Spleen (tissue), 11 donors: ENCODE measurements around the gene SLC9A3. TPM values are rescaled to one million over a fixed set of nuclear protein-coding genes. Genes with fewer than 3 reads are reported as not detected.

Experiments used
- DNase-seq: peaks from one replicate; pipeline ENCODE4 v3.0.0-alpha.2; 2020
- H3K27ac ChIP-seq, 8 donors: fragments of 200-600 bp; sonication (generic) in 7 of 8; 1 replicate in 4 of 8; 2 replicates in 4 of 8; pipeline versions ENCODE4 v1.5.0 to v1.8.0; 2016 to 2021; ENCODE audit warnings: inconsistent platforms in 4 of 8, mild to moderate bottlenecking in 4 of 8, moderate library complexity in 1 of 8
- H3K27me3 ChIP-seq, 7 donors: fragments of 200-600 bp; sonication (generic) in 6 of 7; replicated peaks in 1 of 7; 1 replicate in 4 of 7; 2 replicates in 3 of 7; pipeline versions ENCODE4 v1.5.0 to v1.8.0; 2016 to 2021; ENCODE audit warnings: inconsistent platforms in 3 of 7, mild to moderate bottlenecking in 1 of 7
- H3K36me3 ChIP-seq, 6 donors: fragments of 200-600 bp; sonication (generic) in 5 of 6; 1 replicate in 4 of 6; 2 replicates in 2 of 6; pipeline versions ENCODE4 v1.5.0 to v1.8.0; 2016 to 2021; ENCODE audit warnings: inconsistent platforms in 2 of 6
- H3K4me1 ChIP-seq, 6 donors: fragments of 200-600 bp; sonication (generic) in 5 of 6; 1 replicate in 3 of 6; 2 replicates in 3 of 6; pipeline versions ENCODE4 v1.5.0 to v1.8.0; 2016 to 2021; ENCODE audit warnings: inconsistent platforms in 3 of 6
- H3K4me3 ChIP-seq, 8 donors: fragments of 200-600 bp; sonication (generic) in 7 of 8; 1 replicate in 4 of 8; 2 replicates in 4 of 8; pipeline versions ENCODE4 v1.5.0 to v1.8.0; 2016 to 2021; ENCODE audit warnings: inconsistent platforms in 4 of 8, mild to moderate bottlenecking in 4 of 8, moderate library complexity in 2 of 8
- H3K9me3 ChIP-seq, 8 donors: fragments of 200-600 bp; sonication (generic) in 7 of 8; 1 replicate in 4 of 8; 2 replicates in 4 of 8; pipeline versions ENCODE4 v1.5.0 to v1.8.0; 2016 to 2021; ENCODE audit warnings: inconsistent platforms in 4 of 8
- CTCF ChIP-seq, 11 experiments: fragments of 200-600 bp in 7 of 11; fragments of 450-650 bp in 4 of 11; sonication (generic) in 4 of 11; IDR thresholded peaks in 8 of 11; conservative IDR thresholded peaks in 3 of 11; 1 replicate in 7 of 11; 2 replicates in 4 of 11; pipeline versions ENCODE4 v1.4.0 to v1.8.0; 2016 to 2021; ENCODE audit warnings: antibody characterized with exemption in 11 of 11, inconsistent platforms in 4 of 11, mild to moderate bottlenecking in 1 of 11
- POLR2A ChIP-seq, 3 donors: fragments of 450-650 bp; IDR thresholded peaks; one replicate each; pipeline ENCODE4 v1.5.1; 2017; ENCODE audit warnings: antibody characterized with exemption in 3 of 3, mild to moderate bottlenecking in 1 of 3
- POLR2AphosphoS5 ChIP-seq, 3 donors: sonication (generic); formaldehyde crosslinking; IDR thresholded peaks; one replicate each; pipeline ENCODE4 v1.5.1; 2017; ENCODE audit warnings: antibody characterized with exemption in 3 of 3
- WGBS, 5 donors: extraction: QIAGEN DNeasy Blood & Tissue Kit in 3 of 5; methylation state at CpG; one replicate each; pipeline versions ENCODE4 v1.1.5 to v1.1.7; 2013 to 2018; 5-methylcytosine and 5-hydroxymethylcytosine counted together
- intact Hi-C: fragments of 100-400 bp; cut with DNase I; formaldehyde crosslinking; loops from one replicate; pipeline ENCODE4 v1.15.0; 2023; ENCODE audit warnings: low total_unique reads
- polyA plus RNA-seq, 3 donors: library from polyadenylated mRNA; stranded (reverse); fragments of 200-250 nt; gene quantifications; one replicate each; pipeline ENCODE4 v1.2.1, GENCODE V29; 2013
- total RNA-seq, 7 donors: library from RNA; depleted of rRNA in 3 of 7; stranded (reverse); fragments of >200 nt in 3 of 7; fragmentation: NEBNext Ultra II Directional in 4 of 7; extraction: Animal tissue kit (Norgen Biotek cat#: 25700) in 4 of 7; gene quantifications; one replicate each; pipeline versions ENCODE4 v1.1.0 to v1.2.1, GENCODE V29; 2016 to 2021
- donor health status: healthy with polysubstance abuse.
- donor health status: DM: no; HTN: no; CAD: no; lungs with moderate emphysema.
- donor health status: DM: no; HTN: no; CAD: no.
- donor health status: Bipolar disorder and iron deficiency.
- donor health status: healthy.
- donor health status: DM: no; HTN: no; CAD: no.
- donor health status: DM: yes; HTN: yes; CAD: no.

The SLC9A3 gene
- total and polyA plus RNA-seq, 10 donors: 1.0 to 3.2 (median 1.5) TPM

GRCh38 chr5:431001-431710 lies 93.1 kb downstream of the SLC9A3 start:
- no peak overlapping the region for H3K27ac ChIP-seq
- 36 to 55% (median 52%) methylated on average over 15 to 18 of the region's 18 CpGs for WGBS, 5 donors
- no peaks in the 10 kb centered on the region for H3K9me3 ChIP-seq
- intact Hi-C loops: no loop called here
- H3K4me3 ChIP-seq: no peak overlapping the region
- TF ChIP-seq CTCF (IDR thresholded peaks at IDR 0.05 in 8 of 11, conservative IDR thresholded peaks at IDR 0.05 in 3 of 11) (peak; percentile 4 to 81 (median 73)), POLR2AphosphoS5 (IDR thresholded peaks at IDR 0.05) (peak in 2 of 3 donors; percentile 34 to 54), POLR2A (IDR thresholded peaks at IDR 0.05) (no peak)
- no peaks in the 10 kb centered on the region for H3K4me1 ChIP-seq
- peak; percentile 83 for DNase-seq
- H3K36me3 ChIP-seq: peaks cover 0 to 33% (median 0%) of the 10 kb centered on the region in 6 donors
- H3K27me3 ChIP-seq: peaks cover 0 to 11% (median 0%) of the 10 kb centered on the region in 7 donors

GRCh38 chr5:430214-430925 lies 93.9 kb downstream of the SLC9A3 start:
- no peak overlapping the region for H3K4me3 ChIP-seq
- DNase-seq: peak; percentile 76
- H3K4me1 ChIP-seq: no peaks in the 10 kb centered on the region
- H3K9me3 ChIP-seq: no peaks in the 10 kb centered on the region
- H3K27me3 ChIP-seq: peaks cover 0 to 8% (median 0%) of the 10 kb centered on the region in 7 donors
- TF ChIP-seq POLR2AphosphoS5 (IDR thresholded peaks at IDR 0.05) (no peak), POLR2A (IDR thresholded peaks at IDR 0.05) (no peak), CTCF (IDR thresholded peaks at IDR 0.05 in 8 of 11, conservative IDR thresholded peaks at IDR 0.05 in 3 of 11) (no peak)
- H3K36me3 ChIP-seq: peaks cover 0 to 33% (median 0%) of the 10 kb centered on the region in 6 donors
- no peak overlapping the region for H3K27ac ChIP-seq
- WGBS, 5 donors: 81 to 89% (median 88%) methylated on average over 16 to 25 of the region's 25 CpGs
- intact Hi-C loops: no loop called here

GRCh38 chr5:429453-430188 lies 94.6 kb downstream of the SLC9A3 start:
- TF ChIP-seq POLR2AphosphoS5 (IDR thresholded peaks at IDR 0.05): peak in 1 of 3 donors; percentile 8
- TF ChIP-seq CTCF (IDR thresholded peaks at IDR 0.05 in 8 of 11, conservative IDR thresholded peaks at IDR 0.05 in 3 of 11): no peak
- no peak for TF ChIP-seq POLR2A (IDR thresholded peaks at IDR 0.05)

More at GRCh38 chr5:429453-430188, 94.6 kb downstream of the SLC9A3 start:
- Histone ChIP-seq H3K36me3 (peaks cover 0 to 30% (median 0%) of the 10 kb centered on the region in 6 donors), H3K4me3 (no peak overlapping the region), H3K27me3 (peaks cover 0 to 8% (median 0%) of the 10 kb centered on the region in 7 donors), H3K9me3 (no peaks in the 10 kb centered on the region), H3K27ac (no peak overlapping the region), H3K4me1 (peaks cover 0 to 5% (median 2%) of the 10 kb centered on the region in 6 donors)
- intact Hi-C loops: no loop called here
- DNase-seq: peak; percentile 70
- WGBS, 5 donors: 81 to 91% (median 89%) methylated on average over 25 to 35 of the region's 35 CpGs
